Forelimb muscle (tissue), 1 donor: Measurements from ENCODE around the gene MROH2B. TPM values are rescaled to one million over a fixed set of nuclear protein-coding genes. Genes with fewer than 3 reads are reported as not detected.
"Not testable (repeated sequence)": the region's sequence is repeated elsewhere in the genome, so short reads cannot be mapped to it uniquely, and the experiment has no call there.

Experiments
- DNase-seq: peaks from one replicate; pipeline ENCODE4 v3.0.0-alpha.2; 2013; ENCODE audit warnings: low read depth
- polyA plus RNA-seq: library from polyadenylated mRNA; unstranded; fragments of 120-200 nt; gene quantifications from one replicate; pipeline ENCODE4 v1.2.1, GENCODE V29; 2013; ENCODE audit not compliant: insufficient read length

MROH2B gene
- polyA plus RNA-seq, 1 donor = 0.10 TPM

DNA sequence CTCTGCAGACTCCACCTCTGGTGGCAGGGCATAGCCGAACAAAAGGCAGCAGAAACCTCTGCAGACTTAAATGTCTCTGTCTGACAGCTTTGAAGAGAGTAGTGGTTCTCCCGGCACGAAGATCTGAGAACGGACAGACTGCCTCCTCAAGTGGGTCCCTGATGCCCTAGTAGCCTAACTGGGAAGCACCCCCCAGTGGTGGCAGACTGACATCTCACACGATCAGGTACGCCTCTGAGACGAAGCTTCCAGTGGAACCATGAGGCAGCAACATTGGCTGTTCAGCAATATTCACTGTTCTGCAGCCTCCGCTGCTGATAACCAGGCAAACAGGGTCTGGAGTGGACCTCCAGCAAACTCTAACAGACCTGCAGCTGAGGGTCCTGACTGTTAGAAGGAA, 48.5 kb downstream of the MROH2B start:
- DNase-seq = not testable (repeated sequence)

GRCh38 chr5:41012318-41012717, 58.8 kb downstream of the MROH2B start:
- DNase-seq = no peak

- DNase-seq = no peak
These were observed 60.6 kb downstream of the MROH2B start for GRCh38 chr5:41010572-41010971.

DNA sequence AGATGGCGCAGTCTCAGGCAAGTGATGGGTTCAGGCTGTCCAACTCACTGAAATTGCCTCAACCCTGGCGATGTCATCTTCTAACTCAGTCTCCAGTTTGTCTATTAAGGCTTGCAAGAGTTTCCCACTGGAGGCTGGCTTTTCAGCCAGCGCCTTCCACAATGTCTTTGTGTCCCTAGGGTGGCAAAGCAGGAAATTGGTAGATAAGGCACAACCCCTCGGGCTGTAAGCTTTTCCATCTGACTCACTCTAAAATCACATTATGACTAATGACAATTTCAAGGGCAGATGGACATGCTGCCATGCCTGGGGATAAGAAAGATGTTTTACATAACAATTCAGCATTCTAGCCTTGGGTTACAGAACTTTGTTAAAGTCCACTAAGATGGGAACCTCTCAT, 61.9 kb downstream of the MROH2B start:
- DNase-seq = no peak

GRCh38 chr5:41004931-41005330, 66.2 kb downstream of the MROH2B start:
- no peak for DNase-seq

GRCh38 chr5:41003670-41004376, 67.3 kb downstream of the MROH2B start:
- no peak for DNase-seq

DNA sequence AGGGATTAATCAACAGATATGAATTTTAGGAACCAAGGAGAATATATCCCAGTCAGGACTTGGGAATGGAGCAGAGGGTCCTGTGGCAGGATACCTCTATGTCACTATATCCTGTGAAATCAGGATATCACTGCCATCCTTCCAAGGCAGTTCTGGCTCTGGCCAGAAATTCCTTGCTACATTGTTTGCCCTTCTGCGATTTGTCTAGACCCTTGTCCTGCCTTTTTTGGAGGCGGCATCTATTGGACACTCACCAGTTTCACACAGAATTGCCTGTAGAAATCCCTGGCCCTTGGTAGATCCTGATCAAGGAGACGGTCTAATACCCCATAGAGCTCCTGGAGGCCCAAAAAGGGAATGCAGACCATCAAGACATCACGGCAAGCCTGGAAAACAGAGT, 71.2 kb downstream of the MROH2B start:
- no peak for DNase-seq

GRCh38 chr5:40999142-40999541, 72.0 kb downstream of the MROH2B start:
- no peak for DNase-seq

GRCh38 chr5:40995801-40996586, 75.1 kb downstream of the MROH2B start:
- no peak for DNase-seq

DNA sequence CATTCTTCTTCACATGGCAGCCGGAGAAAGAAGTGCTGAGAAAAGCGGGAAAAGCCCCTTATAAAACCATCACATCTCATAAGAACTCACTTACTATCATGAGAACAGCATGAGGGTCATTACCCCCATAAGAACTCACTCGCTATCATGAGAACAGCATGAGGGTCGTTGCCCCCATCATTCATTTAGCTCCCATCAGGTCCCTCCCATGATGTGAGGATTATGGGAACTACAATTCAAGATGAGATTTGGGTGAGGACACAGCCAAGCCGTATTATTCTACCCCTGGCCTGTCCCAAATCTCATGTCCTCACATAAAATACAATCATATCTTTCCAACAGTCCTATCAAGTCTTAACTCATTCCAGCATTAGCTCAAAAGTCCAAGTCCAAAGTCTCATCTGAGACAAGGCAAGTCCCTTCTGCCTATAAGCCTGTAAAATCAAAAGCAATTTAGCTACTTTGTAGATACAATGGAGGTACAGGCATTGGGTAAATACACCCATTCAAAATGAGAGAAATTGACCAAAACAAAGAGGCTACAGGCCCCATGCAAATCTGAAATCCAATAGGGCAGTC, 79.1 kb downstream of the MROH2B start:
- DNase-seq = no peak

- no peak for DNase-seq
These were observed 79.8 kb downstream of the MROH2B start for GRCh38 chr5:40991168-40991980.

- DNase-seq = no peak
These were observed 82.2 kb downstream of the MROH2B start for GRCh38 chr5:40988746-40989510.

DNA sequence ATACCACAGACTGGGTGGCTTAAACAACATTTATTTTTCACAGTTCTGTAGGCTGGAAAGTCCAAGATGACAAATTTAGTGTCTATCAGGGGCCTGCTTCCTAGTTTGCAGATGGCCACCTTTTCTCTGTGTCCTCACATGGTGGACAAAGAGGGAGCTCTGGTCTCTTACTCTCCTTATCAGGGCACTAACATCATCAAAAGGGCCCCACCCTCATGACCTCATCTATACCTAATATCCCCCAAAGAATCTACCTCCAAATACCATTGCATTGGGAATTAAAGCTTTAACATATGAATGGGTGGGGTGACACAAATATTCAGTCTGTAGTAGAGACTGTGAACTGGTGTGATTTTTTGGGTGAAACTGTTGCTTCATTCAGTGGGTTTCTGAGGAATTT, 83.8 kb downstream of the MROH2B start:
- DNase-seq = no peak

DNA sequence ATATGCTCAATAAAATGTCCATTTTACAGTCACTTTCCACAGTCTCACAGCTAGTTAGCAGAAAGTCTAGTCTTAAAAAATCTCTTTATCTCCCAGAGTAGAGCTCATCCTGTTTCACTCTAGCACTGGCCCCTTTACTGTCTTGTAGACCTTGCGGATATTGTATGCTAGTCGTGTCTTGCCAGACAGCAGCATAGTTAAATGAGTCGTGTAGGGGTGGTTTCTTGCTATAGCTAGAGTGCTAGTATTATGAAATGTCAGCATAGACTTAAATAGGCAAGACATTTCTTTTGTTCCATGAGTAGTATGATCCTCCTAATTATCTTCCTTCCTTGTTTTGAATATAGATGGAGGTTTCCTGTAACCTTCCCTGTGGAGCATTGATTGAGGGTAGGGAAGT, 84.5 kb downstream of the MROH2B start:
- DNase-seq = no peak

DNA sequence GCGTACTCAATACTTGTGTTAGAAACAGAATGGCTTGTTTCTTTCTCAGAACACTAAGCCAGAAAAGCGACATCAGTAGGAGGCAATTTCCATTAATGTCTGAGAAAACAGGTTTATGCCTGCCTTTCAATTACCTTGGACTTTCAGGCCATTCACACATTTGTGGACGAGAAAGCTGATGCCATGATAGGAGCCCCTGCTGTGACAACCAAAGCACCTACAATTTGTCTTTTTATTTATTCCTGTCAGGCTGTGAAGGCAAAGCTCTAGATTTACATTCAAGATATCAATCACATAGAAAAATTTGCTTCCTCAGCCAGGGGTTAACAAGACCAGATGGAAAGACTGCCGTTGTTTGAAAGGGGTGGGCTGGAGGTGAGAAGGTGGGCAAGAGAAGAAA, 85.6 kb downstream of the MROH2B start:
- DNase-seq = no peak

GRCh38 chr5:40984884-40985283, 86.3 kb downstream of the MROH2B start:
- DNase-seq = no peak

GRCh38 chr5:40983781-40984180, 87.4 kb downstream of the MROH2B start:
- no peak for DNase-seq

DNA sequence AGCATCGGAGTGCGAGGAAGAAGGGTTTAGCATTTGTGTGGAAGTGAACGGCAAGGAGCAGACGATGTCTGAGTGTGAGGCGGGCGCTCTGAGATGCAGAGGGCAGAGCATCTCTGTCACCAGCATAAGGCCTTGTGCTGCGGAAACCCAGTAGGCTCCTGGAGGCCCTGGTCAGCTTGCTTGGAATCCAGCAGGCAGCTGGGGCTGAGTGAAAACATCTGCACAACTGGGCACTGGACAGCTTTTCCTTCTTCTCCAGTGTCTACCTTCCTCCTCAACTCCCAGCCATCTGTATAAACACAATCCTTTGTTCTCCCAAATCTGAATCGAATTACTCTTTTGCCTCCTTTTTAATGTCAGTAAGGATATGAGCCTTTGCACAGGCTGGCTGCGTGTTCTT, 89.7 kb downstream of the MROH2B start:
- no peak for DNase-seq

DNA sequence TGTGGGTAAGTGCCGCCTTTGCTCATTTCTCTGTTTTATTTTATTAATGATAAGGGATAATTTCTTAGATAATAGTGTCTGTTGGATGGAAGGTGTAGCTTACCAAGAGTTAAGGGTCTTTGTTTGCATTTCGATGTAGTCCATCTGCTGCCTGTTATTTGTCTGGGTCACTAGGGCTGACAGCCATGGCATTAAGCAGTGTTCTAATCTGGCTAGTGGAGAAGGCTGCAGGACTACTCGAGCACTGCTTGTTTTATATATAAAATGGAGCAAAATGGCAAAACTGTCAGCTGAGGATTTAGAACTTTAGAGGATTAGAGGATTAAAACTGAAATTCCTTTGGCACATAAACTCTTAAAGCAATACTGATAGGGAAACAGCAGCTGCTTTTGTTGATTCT, 94.3 kb downstream of the MROH2B start:
- no peak for DNase-seq

GRCh38 chr5:40976041-40976440, 95.1 kb downstream of the MROH2B start:
- DNase-seq = no peak

DNA sequence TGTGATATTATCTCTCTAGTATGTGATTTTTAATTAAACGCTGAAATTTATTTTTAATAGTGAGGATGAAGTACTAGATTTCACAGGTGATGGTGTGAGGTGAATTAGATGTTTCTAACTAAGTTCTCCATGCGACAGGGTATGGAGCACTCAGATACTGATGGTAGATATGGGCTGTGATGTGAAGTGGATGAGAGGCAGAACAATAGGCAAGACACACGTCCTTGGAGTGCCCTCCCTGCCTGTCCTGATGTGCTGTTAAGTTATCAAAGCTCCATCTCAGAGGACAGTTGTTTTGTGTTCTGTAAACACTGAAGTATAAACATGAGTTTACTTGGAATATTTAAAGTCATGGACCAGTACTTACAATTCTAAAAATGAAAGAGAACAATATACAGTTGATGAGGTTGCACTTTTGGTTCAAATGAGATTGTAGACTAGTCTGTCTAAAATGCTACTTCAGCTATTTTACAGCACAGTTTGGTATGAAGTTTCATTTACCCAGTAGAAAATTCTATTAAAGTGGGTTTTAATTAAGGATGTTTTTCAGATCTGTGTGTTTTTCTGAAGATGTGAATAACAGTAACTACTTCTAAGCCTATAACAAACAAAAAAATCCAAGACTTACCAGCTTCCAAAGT, 97.7 kb downstream of the MROH2B start:
- no peak for DNase-seq
